DMS114 treated with DMSO at 0.1 percent for 48 hours (cell line): ENCODE data around the gene PUM2.
A peak's percentile ranks its signal among the peaks of the same experiment; 100 is the strongest.
"Not testable (repeated sequence)": the region's sequence is repeated elsewhere in the genome, so short reads cannot be mapped to it uniquely, and the experiment has no call there.

Source experiments
- DNase-seq: peaks from one replicate; lab custom pipeline; 2025; ENCODE audit not compliant: unreplicated experiment; lab: John Stamatoyannopoulos, UW

Gene PUM2

DNA sequence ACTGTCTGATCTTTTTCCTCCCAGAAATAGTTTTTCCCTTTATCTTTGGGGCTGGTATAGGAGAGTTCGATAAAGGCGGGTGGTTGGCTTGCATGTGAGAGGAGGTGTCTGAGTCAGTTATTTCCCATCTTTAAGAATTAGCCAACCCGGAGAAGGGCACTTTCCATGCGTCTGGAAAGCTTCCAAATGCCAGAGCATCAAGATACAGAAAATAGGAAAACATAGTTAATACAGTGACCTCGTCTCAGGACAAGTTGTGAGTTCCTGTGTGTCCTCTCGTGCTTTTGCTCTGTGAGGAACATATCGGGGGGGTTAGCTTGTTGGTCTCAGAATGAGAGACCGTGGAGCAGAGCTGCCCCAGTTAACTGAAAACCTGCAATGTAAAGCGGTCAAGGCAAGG lies 18.7 kb upstream of the PUM2 start:
- DNase-seq = no peak

DNA sequence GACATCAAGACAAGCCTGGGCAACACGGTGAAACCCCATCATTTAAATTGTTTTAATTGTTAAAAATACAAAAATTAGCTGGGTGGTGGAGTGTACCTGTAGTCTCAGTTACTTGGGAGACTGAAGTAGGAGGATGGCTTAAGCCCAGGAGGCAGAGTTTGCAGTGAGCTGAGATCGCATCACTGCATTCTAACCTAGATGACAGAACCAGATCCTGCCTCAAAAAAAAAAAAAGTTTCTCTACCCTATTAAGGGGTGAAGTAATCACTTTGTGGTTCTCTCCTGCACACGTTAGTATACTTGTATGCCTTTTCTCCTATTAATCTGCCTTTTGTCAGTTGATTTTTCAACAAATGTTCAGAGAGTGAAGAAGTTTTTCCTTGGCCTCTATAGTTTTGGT lies 18.1 kb upstream of the PUM2 start:
- no peak for DNase-seq

- DNase-seq = not testable (repeated sequence)
These were observed 17.3 kb upstream of the PUM2 start for GRCh38 chr2:20367929-20368328.

DNA sequence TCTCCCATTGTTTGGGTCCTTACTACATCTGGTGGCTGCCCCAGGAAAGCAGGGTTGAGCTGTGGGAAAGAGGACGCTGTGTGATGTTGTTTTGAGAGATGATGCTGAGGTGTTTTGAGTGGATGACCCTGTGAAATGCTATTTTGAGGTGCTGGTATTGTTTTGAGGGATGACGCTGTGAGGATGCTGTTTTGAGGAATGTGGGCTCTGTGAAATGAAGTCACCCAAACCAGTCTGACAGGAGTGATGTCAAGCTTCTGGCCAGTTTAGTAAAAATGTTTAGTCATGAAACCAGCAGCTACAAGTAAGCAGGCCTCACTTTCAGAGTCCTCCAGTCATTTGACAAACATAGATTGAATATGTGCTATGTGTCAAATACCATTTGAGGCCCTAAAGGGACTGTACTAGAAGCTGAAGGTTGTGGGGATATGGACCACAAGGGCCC lies 16.1 kb upstream of the PUM2 start:
- no peak for DNase-seq

DNA sequence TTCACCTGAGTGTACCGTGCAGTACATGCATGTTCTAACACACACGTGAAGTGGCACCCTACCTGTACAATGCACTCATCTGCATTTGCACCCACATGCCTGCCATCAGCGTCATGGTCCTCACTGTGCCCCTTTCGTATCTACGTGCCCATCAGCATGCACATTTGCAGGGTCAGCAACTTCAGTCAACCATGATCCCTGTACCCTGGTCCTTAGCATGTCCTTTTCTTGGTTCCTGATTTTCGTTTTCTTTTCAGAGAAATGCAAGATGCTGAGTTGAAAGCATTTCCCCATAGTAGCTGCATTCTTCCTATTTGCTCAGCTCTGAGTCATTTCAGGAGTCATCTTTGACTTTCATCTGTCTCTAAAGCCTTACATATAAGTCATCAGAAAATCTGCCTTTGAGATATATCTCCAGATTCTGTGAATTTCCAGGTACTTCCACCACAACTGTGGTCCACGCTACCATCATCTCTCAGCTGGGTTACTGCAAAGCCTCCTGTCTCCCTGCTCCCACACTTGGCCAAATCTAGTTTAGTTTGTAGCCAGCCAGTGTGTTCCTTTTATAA lies 14.7 kb upstream of the PUM2 start:
- DNase-seq = no peak

DNA sequence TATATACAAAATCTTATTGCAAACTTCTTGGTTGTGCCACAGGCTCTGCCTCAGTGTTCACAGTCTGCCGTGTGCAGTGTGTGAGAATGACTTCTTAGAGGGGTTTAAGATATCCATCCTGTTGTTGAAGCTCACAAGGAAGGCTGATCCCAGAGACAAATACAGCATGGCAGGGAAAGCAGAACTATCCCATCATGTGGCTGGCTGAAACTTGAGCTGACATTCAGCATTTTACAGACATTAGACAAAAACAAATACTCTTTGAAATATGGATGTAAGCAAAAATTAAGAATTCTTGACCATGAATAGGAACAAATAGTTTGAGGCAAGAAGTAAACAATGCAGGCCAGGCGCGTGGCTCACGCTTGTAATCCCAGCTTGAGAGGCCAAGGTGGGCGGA lies 12.9 kb upstream of the PUM2 start:
- DNase-seq = no peak

- no peak for DNase-seq
These were observed 12.2 kb upstream of the PUM2 start for GRCh38 chr2:20362701-20363435.

- no peak for DNase-seq
These were observed 11.2 kb upstream of the PUM2 start for GRCh38 chr2:20361893-20362292.

- no peak for DNase-seq
These were observed 8.5 kb upstream of the PUM2 start for GRCh38 chr2:20359096-20359495.

GRCh38 chr2:20357638-20358389 lies 7.2 kb upstream of the PUM2 start:
- DNase-seq = no peak

DNA sequence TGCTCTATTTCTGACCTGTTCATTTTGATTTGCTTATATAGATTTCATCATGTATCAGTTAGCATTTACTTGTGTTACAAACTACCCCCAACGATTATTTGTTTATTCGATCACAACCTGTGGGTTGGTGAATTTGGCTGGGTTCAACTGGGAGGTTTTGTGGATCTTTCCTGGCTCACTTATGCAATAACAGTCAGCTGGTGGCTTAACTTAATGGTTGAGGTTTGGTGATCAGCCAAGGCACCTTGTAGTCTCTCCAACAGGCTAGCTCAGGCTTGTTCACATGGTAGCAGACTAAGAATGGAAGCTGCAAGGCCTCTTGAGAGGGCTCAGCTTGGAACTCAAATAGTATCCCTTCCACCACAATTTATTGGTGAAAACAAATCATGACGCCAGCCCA lies 5.4 kb upstream of the PUM2 start:
- no peak for DNase-seq

DNA sequence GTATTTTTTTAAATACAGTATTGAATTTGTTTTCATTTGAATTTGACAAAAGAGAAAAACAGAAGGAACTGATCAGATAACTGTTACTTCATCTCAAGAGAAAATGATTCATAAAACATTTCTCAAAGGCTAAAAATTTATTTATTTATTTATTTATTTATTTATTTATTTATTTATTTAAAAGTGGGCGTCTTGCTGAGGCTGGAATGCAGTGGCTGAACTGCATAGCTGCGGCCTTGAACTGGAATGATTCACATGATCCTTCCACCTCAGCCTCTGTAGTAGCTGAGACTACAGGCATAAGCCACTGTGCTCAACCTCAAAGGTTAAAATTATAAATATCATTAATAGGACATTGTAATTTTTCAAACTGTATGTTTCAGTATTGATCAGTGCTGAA lies 4.5 kb upstream of the PUM2 start:
- no peak for DNase-seq

DNA sequence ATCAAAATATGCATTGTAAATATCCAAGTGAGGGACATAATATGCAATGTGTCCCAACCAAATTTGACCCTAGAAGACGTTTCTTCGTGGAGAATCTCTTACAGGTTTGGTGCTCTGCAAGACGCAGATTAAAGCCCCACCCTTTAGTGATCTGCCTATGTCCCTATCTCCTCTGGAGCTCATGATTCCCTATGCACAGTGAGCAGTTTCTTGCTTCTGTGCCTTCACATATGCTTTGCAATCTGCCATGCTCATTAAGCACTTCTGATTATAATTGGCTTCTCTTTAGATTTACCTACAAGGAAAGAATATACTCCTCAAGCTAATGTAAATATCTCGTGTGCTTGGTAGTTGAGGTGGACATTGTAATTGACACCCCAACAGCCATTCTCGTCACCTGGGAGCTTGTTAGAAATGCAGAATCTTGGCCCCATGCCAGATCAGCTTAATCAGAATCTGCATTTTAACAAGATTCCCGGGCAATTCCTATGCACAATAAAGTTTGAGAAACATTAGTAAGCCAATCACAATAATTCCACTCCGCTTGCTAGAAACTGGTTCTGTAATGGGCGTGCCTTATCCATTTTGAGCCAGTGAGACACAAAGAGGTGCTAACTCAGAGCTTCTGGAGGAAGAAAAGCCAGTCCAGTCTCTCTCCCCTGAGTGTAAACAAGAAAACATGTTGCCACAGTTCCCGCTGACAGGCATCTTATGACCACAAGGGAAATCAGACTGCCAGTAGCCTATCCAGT lies 2.8 kb upstream of the PUM2 start:
- no peak for DNase-seq

GRCh38 chr2:20352581-20353216 lies 2.1 kb upstream of the PUM2 start:
- no peak for DNase-seq

GRCh38 chr2:20352230-20352578 lies 1.6 kb upstream of the PUM2 start:
- DNase-seq = no peak

DNA sequence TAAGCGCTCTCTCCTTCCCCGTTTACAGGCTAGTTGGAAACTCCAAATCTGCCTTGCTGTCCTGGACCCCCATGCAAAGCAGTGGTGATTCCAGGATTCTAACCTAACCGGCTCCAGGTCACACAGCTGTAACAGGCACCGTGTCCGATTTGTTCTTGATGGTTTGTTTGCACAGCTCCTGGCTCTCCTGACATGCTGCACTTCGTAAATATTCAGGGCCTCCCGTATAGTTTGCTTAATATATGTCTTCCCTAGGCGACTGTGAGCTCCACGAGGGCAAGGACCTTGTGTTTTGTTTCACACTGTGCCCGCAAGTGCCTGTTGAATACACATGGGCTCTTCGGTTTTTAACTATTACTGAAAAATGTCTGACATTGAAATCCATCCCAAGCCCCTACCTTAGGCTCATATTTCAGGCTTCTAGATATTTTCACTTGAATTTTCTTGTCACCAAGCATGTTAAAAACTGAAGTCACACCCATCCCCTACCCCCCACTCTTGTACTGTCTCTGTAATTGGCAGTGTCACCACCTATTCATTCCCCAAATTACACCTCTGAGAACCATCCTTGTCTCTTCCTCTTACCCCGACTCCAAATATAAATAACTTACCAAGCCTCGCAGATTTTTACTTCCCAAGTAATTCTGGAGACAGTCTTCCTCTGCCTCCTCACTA lies 1.0 kb upstream of the PUM2 start:
- no peak for DNase-seq

GRCh38 chr2:20350041-20350712 lies 467 bp downstream of the PUM2 start:
- peak; percentile 46 for DNase-seq

DNA sequence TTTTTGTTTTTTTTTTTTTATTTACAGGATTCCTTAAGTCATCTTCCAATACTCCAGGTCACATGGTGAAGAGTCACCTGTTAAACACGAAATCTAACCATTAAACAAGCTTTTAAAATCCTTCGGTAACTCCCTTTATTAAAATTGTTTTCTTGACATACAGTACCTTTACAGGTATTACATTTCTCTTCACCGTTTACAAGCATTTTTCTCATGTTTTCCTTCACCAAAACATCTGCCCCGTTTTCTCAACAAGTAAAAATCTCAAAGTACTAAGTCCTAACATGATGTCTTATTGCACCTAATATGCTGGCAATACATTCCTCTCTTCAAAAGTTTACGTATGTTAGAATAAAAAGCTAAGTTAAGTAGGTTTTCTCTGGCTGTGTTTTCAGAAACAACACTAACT lies 1.1 kb downstream of the PUM2 start:
- no peak for DNase-seq

DNA sequence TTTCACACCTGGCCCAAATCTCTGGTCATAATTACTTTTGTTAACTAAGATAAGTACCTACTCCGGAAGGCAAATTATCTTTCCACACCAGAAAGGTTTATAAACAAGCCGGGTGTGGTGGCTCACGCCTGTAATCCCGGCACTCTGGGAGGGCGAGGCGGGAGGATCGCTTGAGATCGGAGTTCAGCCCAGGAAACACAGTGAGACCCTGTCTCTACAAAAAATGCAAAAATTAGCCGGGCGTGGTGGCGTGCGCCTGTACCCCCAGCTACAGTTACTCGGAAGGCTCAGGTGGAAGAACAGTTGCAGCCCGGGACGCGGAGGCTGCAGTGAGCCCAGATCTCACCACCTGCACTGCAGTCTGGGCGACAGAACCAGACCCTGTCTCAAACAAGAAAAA lies 2.1 kb downstream of the PUM2 start:
- DNase-seq = no peak
